Activated naive CD4-positive, alpha-beta T cell treated with anti-CD3 and anti-CD28 coated beads, Interleukin-2, amount 50 U/mL, for 16 hours (primary cell): Measurements from ENCODE around the gene SGTB.
"Not testable (repeated sequence)": the region's sequence is repeated elsewhere in the genome, so short reads cannot be mapped to it uniquely, and the experiment has no call there.

ENCODE experiments used
- DNase-seq: peaks from one replicate; pipeline ENCODE4 v3.0.0-alpha.2; 2020

Gene SGTB

GRCh38 chr5:65721720-65722574 lies at the start of gene SGTB, which contains the start of gene NLN:
Gene SGTB (minus strand): TSS chr5:65722109. CDS start chr5:65720807, 1,302 bp downstream.
Gene NLN (plus strand): TSS chr5:65722205. CDS start chr5:65722374, 169 bp downstream.
- DNase-seq = peak; percentile 85

DNA sequence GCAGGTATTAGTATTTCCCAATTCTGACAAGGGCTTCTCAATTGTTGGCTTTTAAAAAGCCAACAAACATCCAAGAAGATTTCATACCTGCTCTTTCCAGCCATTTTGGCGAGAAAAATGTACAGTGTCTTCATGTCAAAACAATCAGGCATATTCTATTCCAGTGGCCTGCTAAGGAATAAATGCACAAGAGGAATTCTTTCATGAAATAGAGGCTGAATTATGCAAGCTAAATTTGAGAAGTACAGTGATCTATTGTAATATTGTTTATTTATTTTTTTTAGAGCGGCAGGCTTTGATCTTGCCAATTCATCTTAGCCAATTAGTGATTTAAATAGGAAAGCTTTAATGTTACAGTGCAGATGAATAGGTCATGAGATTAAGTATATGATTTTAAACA lies 49.4 kb upstream of the SGTB start:
- no peak for DNase-seq

DNA sequence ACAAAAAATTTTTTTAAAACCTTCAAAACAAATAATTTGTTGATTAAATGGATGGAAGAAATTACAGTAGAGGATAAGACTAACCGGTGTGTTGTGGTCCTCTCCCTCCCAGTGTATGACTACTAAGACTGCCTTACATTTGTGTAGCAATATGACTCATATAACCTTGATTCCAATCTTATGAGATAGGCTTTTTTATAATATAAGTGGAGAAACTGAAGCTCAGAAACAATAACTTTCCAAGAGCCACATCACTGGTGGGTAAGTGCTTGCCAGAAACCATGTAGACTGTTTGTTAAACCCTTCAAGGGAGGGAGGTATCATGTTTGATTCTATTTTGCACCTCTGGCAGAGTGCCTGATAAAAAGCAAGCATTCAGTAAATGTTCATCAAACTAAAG lies 47.6 kb upstream of the SGTB start:
- no peak for DNase-seq

GRCh38 chr5:65768723-65769346 lies 46.9 kb upstream of the SGTB start:
- no peak for DNase-seq

- DNase-seq = no peak
These were observed 45.7 kb upstream of the SGTB start for GRCh38 chr5:65767565-65767964.

GRCh38 chr5:65766781-65767180 lies 44.9 kb upstream of the SGTB start:
- no peak for DNase-seq

- DNase-seq = no peak
These were observed 44.3 kb upstream of the SGTB start for GRCh38 chr5:65766175-65766574.

- no peak for DNase-seq
These were observed 43.7 kb upstream of the SGTB start for GRCh38 chr5:65765582-65765981.

- no peak for DNase-seq
These were observed 40.3 kb upstream of the SGTB start for GRCh38 chr5:65762234-65762633.

DNA sequence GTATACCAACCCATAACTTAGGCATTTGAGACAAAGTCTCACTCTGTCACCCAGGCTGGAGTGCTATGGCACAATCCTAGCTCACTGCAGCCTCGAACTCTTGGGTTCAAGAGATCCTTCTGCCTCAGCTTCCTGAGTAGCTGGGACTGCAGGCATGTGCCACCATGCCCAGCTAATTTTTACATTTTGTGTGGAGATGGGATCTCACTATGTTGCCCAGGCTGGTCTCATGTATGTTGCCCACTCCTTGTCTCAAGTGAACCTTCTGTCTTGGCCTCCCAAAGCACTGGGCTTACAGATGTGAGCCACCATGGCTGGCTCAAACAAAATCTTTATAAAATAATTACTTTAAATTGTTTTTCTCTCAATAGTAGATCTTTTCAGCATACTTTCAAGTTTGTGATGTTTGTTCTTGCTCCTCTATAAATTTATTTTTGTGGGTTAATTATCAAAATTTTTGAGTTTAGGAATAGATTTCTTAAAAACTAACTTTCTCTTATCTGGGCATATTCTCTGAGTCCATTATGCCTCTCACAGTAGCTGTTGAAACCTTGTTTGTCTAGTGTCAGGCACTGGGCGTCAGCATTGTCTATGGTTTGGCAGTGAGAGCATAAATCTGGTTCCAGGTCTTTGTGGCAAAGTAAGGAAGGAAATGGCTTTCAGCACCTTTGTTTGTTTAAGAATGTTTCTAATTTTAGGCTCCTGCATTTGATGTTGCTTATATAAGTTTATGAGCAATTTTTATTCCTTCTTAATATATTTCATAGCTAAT lies 38.8 kb upstream of the SGTB start:
- peak; percentile 37 for DNase-seq

DNA sequence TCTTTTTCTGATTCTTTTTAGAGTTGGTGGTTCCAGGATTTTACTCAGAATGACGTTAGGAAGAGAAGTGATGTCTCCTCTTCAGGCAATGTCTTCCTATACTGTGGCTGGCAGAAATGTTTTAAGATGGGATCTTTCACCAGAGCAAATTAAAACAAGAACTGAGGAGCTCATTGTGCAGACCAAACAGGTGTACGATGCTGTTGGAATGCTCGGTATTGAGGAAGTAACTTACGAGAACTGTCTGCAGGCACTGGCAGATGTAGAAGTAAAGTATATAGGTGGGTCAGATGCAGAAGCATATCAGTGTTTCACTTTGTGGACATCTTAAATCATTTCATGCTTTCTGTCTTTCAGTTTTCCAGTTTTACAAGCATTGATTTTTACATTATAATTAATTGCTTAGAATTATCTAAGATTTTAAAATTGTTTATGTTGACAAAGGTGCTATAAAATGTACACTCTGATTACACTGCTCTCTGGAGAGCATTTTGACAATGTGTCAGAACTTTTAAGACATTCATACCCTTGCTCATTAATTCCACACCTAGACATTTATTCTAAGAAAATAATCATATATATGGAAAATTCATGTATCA lies 36.7 kb upstream of the SGTB start:
- no peak for DNase-seq

GRCh38 chr5:65753189-65753588 lies 31.3 kb upstream of the SGTB start:
- DNase-seq = no peak

DNA sequence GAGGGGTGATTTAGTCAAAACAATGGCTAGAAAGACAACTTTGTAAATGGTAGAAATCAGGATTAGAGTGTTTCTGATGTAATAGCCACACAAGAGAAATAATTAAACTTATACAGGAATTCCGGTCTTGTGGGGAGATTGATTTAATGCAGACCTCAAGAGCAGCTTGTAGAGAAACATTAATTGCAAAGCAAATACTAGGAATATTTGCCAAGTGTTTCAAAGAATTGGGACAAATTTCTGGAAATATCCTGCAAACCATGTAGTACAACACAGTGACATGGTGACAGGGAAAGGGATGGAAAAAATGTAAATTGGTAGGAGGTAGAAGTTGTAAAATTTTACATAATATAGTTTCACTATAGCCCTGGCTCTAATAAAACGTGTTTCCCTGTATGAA lies 29.0 kb upstream of the SGTB start:
- no peak for DNase-seq

DNA sequence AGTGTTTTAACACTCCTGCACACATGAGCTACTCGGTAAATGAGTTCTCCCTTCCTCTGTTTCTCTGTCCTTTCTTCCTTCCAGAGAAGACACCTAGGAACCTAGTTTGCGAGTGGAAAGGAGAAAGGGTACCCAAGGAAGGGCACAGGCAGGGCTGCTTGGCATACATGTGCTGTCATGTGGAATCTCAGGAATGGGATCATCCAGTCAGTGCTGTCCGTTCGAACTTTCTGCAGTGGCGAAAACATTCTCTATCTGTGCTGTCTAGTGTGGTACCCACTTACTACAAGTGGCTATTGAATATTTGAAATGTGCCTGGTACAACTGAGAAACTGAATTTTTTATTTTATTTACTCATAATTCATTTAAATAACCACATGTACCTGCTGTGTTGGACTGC lies 28.0 kb upstream of the SGTB start:
- DNase-seq = no peak

- DNase-seq = no peak
These were observed 27.4 kb upstream of the SGTB start for GRCh38 chr5:65749221-65749844.

- DNase-seq = peak; percentile 18
These were observed 20.8 kb upstream of the SGTB start for GRCh38 chr5:65742565-65743231.

GRCh38 chr5:65739162-65739561 lies 17.3 kb upstream of the SGTB start:
- DNase-seq = no peak

GRCh38 chr5:65738305-65738704 lies 16.4 kb upstream of the SGTB start:
- DNase-seq = no peak

GRCh38 chr5:65737842-65738241 lies 15.9 kb upstream of the SGTB start:
- DNase-seq = no peak

GRCh38 chr5:65736011-65736410 lies 14.1 kb upstream of the SGTB start:
- no peak for DNase-seq

DNA sequence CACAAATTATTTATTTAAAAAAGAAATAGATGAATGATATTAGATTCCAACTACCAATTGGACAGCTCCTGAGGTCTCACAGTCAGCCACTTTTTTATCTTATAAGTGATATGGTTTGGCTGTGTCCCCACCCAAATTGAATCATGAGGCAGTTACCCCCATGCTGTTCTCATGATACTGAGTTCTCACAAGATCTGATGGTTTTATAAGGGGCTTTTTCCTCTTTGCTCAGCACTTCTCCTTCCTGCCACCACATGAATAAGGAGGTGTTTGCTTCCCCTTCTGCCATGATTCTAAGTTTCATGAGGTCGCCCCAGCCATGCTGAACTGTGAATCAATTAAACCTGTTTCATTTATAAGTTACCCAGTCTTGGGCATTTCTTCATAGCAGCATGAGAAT lies 13.0 kb upstream of the SGTB start:
- DNase-seq = no peak

- not testable (repeated sequence) for DNase-seq
These were observed 12.4 kb upstream of the SGTB start for GRCh38 chr5:65734196-65734775.
